Chondrocyte (in vitro differentiated cells): Measurements from ENCODE around the gene STATH. TPM values are rescaled to one million over a fixed set of nuclear protein-coding genes. Genes with fewer than 3 reads are reported as not detected.

Experiments used
- DNase-seq: peaks from one replicate; pipeline ENCODE4 v3.0.0; 2021; ENCODE audit warnings: mixed read lengths, low spot score
- H3K27ac Mint-ChIP-seq: one replicate; pipeline ENCODE4 v1.8.0; 2021; ENCODE audit warnings: mild to moderate bottlenecking, moderate library complexity, mixed read lengths; ENCODE audit not compliant: unreplicated experiment
- H3K27me3 Mint-ChIP-seq: 2 replicates; pipeline ENCODE4 v1.8.0; 2021; ENCODE audit warnings: low read depth, mixed read lengths
- H3K36me3 Mint-ChIP-seq: 2 replicates; pipeline ENCODE4 v1.8.0; 2021; ENCODE audit warnings: low read depth, mixed read lengths
- H3K4me1 Mint-ChIP-seq: 2 replicates; pipeline ENCODE4 v1.8.0; 2021; ENCODE audit warnings: low read depth, mild to moderate bottlenecking, mixed read lengths
- H3K4me3 Mint-ChIP-seq: one replicate; pipeline ENCODE4 v1.8.0; 2021; ENCODE audit warnings: mild to moderate bottlenecking, moderate library complexity, mixed read lengths; ENCODE audit not compliant: unreplicated experiment
- H3K9me3 Mint-ChIP-seq: 2 replicates; pipeline ENCODE4 v1.8.0; 2021; ENCODE audit warnings: low read depth, mixed read lengths
- CTCF ChIP-seq: fragments of 200-600 bp; sonication (generic); IDR thresholded peaks from 2 replicates; pipeline ENCODE4 v1.5.0; 2021; ENCODE audit warnings: antibody characterized with exemption, mild to moderate bottlenecking, moderate library complexity
- long read RNA-seq: library from polyadenylated mRNA; stranded (forward); transcript quantifications from one replicate; pipeline ENCODE4 v2.0.0, GENCODE V29; 2021
- total RNA-seq: library from RNA; stranded (reverse); gene quantifications from 3 replicates; pipeline ENCODE4 v1.2.1, GENCODE V29; 2021

Gene STATH, protein sequence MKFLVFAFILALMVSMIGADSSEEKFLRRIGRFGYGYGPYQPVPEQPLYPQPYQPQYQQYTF
- not detected in 3 replicates for total RNA-seq
- long read RNA-seq, result 0 reads

DNA sequence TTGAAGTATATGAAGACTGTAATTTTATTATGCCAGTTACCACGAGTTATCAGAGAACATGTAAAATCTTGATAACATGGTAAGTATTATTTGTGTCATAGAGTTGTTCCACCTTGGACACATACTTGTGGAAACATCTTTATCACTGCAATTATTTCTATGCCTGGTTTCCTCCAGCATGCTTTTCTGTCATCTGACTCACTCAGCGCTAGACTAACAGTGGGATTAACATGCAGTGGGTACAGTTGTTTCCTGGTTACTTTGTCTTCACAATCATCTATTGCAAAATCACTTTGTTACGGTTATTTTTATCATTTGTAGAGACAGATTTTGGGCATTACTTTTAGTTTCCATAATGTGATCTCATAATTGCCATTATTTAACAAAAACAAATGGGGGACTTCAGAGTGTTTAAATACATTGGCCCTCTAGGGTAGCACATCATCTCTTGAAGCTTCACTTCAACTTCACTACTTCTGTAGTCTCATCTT, at the start of gene STATH:
Gene STATH (plus strand): TSS at position 441 of the 491 bp plus-strand sequence. CDS start 2,472 bp downstream, outside the sequence.
- Mint-ChIP-seq H3K27me3 (peaks cover 16% of the 10 kb centered on the region), H3K9me3 (peaks cover 3% of the 10 kb centered on the region), H3K4me3 (no peak within 1 kb of the TSS), H3K27ac (no peak within 1 kb of the TSS), H3K4me1 (no peaks in the 10 kb centered on the region), H3K36me3 (no peaks in the 10 kb centered on the region)
- no peak for DNase-seq
- TF ChIP-seq CTCF, result no peak

GRCh38 chr4:69951602-69952001, 44.2 kb upstream of the STATH start:
- Mint-ChIP-seq H3K9me3 (no peaks in the 10 kb centered on the region), H3K27ac (no peak overlapping the region), H3K36me3 (no peaks in the 10 kb centered on the region), H3K4me3 (no peak overlapping the region), H3K27me3 (peaks cover 5% of the 10 kb centered on the region), H3K4me1 (no peaks in the 10 kb centered on the region)
- no peak for TF ChIP-seq CTCF
- DNase-seq, result no peak

GRCh38 chr4:69957209-69957608, 38.6 kb upstream of the STATH start:
- H3K4me3 Mint-ChIP-seq, result no peak overlapping the region
- H3K36me3 Mint-ChIP-seq, result no peaks in the 10 kb centered on the region
- no peak for TF ChIP-seq CTCF
- peaks cover 11% of the 10 kb centered on the region for H3K27me3 Mint-ChIP-seq
- H3K27ac Mint-ChIP-seq, result no peak overlapping the region
- no peaks in the 10 kb centered on the region for H3K4me1 Mint-ChIP-seq
- H3K9me3 Mint-ChIP-seq, result no peaks in the 10 kb centered on the region
- DNase-seq, result no peak

- no peak for DNase-seq
- H3K36me3 Mint-ChIP-seq, result no peaks in the 10 kb centered on the region
- H3K4me1 Mint-ChIP-seq, result no peaks in the 10 kb centered on the region
- H3K27ac Mint-ChIP-seq, result no peak within 1 kb of the TSS
- no peaks in the 10 kb centered on the region for H3K9me3 Mint-ChIP-seq
- no peak for TF ChIP-seq CTCF
- H3K27me3 Mint-ChIP-seq, result peaks cover 3% of the 10 kb centered on the region
- H3K4me3 Mint-ChIP-seq, result no peak within 1 kb of the TSS
Measured at GRCh38 chr4:69965628-69966027, 30.1 kb upstream of the STATH start, which contains the start of gene CSN2. TSS of gene CSN2 (minus strand) at chr4:69965728. CDS start at chr4:69960995, 4,733 bp downstream.

- H3K36me3 Mint-ChIP-seq, result no peaks in the 10 kb centered on the region
Measured at GRCh38 chr4:69970071-69970470, 25.7 kb upstream of the STATH start.

More at GRCh38 chr4:69970071-69970470, 25.7 kb upstream of the STATH start:
- Mint-ChIP-seq H3K27ac (no peak overlapping the region), H3K4me3 (no peak overlapping the region), H3K4me1 (no peaks in the 10 kb centered on the region), H3K27me3 (peaks cover 8% of the 10 kb centered on the region), H3K9me3 (no peaks in the 10 kb centered on the region)
- DNase-seq, result no peak
- no peak for TF ChIP-seq CTCF
